ENCODE results near the gene WDR6. TPM values are rescaled to one million over a fixed set of nuclear protein-coding genes. Genes with fewer than 3 reads are reported as not detected.

Gene WDR6, protein sequence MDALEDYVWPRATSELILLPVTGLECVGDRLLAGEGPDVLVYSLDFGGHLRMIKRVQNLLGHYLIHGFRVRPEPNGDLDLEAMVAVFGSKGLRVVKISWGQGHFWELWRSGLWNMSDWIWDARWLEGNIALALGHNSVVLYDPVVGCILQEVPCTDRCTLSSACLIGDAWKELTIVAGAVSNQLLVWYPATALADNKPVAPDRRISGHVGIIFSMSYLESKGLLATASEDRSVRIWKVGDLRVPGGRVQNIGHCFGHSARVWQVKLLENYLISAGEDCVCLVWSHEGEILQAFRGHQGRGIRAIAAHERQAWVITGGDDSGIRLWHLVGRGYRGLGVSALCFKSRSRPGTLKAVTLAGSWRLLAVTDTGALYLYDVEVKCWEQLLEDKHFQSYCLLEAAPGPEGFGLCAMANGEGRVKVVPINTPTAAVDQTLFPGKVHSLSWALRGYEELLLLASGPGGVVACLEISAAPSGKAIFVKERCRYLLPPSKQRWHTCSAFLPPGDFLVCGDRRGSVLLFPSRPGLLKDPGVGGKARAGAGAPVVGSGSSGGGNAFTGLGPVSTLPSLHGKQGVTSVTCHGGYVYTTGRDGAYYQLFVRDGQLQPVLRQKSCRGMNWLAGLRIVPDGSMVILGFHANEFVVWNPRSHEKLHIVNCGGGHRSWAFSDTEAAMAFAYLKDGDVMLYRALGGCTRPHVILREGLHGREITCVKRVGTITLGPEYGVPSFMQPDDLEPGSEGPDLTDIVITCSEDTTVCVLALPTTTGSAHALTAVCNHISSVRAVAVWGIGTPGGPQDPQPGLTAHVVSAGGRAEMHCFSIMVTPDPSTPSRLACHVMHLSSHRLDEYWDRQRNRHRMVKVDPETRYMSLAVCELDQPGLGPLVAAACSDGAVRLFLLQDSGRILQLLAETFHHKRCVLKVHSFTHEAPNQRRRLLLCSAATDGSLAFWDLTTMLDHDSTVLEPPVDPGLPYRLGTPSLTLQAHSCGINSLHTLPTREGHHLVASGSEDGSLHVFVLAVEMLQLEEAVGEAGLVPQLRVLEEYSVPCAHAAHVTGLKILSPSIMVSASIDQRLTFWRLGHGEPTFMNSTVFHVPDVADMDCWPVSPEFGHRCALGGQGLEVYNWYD
- 66.2 TPM for total RNA-seq
- 132 TPM for polyA plus RNA-seq

DNA sequence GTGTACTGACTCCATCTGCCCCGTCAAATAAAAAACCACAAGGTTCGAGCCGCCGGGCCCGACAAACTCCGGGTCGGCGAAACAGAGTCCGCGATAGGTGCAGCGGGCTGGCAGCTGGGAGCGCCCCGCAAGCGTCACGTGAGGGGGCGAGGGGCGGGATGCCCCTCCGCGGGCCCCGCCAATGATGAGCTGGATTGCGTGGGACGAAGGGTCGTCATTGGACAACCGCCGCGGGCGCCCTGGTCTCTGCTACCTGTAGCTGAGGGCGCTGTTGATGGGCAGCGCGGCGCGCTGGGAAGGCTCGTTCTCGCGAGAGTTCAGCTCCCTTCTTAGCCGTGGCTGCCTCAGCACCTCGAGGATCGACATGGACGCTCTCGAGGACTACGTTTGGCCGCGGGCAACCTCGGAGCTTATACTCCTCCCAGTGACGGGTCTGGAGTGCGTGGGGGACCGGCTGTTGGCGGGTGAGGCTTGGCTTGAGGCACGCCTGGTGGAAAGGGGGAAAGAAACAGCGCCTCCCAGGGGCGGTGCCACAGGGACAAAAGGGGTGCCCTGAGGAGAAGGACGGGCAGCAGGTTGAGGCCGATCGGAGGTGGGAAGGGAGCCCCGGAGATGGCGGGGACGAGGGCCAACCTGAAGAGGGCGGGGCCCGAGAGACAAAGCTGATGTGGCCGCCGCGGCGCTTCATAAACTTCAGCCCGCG lies at the start of gene WDR6:
TSS of gene WDR6 (plus strand) at position 324 of the 703 bp plus-strand sequence. CDS start at position 365, 41 bp downstream.
- H3K4me1 ChIP-seq (ENCODE audit: insufficient read depth), result no peaks in the 10 kb centered on the region
- under 1% methylated on average over 65 of the region's 65 CpGs for WGBS
- peak; percentile 95 for DNase-seq (ENCODE audit: extremely low spot score)
- H3K36me3 ChIP-seq (ENCODE audit: insufficient read depth), result no peaks in the 10 kb centered on the region
- H3K27ac ChIP-seq (ENCODE audit: low read depth), result peak within 1 kb of the TSS; percentile 91
- peak within 1 kb of the TSS; percentile 51 for H3K4me3 ChIP-seq (ENCODE audit: low read depth, low read length)

DNA sequence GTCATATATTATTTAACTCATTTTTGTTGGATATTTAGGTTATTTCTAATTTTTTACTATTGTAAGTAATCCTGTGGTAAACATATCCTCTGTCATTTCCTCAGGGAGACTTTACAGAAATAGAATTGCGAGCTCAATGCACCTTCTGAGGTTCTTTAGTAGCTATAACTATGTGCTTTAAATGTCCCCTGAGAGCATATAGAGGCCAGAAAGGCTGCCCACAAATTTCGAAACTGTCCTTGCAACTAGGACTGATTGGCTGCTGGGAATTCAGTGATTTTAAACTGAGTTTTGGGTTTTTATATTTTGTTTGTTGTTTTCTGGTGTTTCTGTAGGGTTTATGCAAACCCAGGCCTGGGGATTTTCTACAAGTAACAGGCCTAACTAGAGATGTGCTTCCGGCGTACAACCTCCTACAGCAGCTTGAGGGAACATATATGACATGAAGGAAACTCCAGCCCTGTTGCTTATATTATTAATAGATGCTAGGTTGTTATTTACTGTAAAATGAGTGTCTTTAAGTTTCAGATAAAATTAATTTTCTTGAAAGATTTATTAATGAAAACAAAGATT lies 46.3 kb upstream of the WDR6 start:
- H3K36me3 ChIP-seq (ENCODE audit: insufficient read depth), result peaks cover 2% of the 10 kb centered on the region
- H3K4me1 ChIP-seq (ENCODE audit: insufficient read depth), result no peaks in the 10 kb centered on the region
- 75% methylated on average over 4 of the region's 4 CpGs for WGBS
- DNase-seq (ENCODE audit: extremely low spot score), result no peak
- H3K4me3 ChIP-seq (ENCODE audit: low read depth, low read length), result no peak overlapping the region
- H3K27ac ChIP-seq (ENCODE audit: low read depth), result no peak overlapping the region

DNA sequence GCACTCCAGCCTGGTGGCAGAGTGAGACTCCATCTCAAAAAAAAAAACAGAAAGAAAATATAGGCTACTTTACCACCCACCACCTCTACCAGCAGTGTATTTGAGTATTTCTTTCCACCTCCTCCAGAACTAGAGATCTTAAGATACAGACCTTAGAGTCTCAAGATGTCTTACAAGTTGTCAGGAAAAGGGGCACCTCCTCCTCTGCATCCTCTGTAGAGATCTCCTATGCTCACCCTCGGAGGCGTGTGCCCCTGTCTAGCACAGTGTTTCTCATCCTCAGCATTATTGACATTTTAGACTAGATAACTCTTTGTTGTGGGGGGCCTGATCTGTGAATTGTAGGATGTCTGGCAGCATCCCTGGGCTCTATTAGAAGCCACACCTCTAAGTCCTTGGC lies 44.9 kb upstream of the WDR6 start:
- Histone ChIP-seq H3K27ac (ENCODE audit: low read depth) (no peak overlapping the region), H3K4me3 (ENCODE audit: low read depth, low read length) (no peak overlapping the region), H3K36me3 (ENCODE audit: insufficient read depth) (peaks cover 4% of the 10 kb centered on the region), H3K4me1 (ENCODE audit: insufficient read depth) (no peaks in the 10 kb centered on the region)
- no peak for DNase-seq (ENCODE audit: extremely low spot score)
- 90% methylated on average over 2 of the region's 2 CpGs for WGBS

DNA sequence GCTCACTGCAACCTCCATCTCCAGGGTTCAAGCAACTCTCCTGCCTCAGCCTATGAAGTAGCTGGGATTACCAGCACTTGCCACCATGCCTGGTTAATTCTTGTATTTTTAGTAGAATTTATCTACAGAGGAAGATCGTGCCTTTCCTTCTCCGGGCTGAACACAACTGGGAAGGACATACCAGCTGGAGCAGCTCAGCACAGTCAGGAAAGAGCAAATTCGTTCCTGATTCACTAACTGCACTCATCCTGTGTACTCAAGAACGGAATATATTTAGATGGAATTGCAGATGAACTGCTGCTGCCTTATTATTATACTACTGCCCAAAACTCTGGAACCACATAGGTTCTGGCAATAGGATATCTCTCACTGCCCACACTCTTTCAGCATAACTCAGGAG lies 44.3 kb upstream of the WDR6 start:
- WGBS, result 71% methylated on average over 4 of the region's 4 CpGs
- no peak for DNase-seq (ENCODE audit: extremely low spot score)
- no peak overlapping the region for H3K4me3 ChIP-seq (ENCODE audit: low read depth, low read length)
- peaks cover 4% of the 10 kb centered on the region for H3K36me3 ChIP-seq (ENCODE audit: insufficient read depth)
- H3K27ac ChIP-seq (ENCODE audit: low read depth), result no peak overlapping the region
- no peaks in the 10 kb centered on the region for H3K4me1 ChIP-seq (ENCODE audit: insufficient read depth)

DNA sequence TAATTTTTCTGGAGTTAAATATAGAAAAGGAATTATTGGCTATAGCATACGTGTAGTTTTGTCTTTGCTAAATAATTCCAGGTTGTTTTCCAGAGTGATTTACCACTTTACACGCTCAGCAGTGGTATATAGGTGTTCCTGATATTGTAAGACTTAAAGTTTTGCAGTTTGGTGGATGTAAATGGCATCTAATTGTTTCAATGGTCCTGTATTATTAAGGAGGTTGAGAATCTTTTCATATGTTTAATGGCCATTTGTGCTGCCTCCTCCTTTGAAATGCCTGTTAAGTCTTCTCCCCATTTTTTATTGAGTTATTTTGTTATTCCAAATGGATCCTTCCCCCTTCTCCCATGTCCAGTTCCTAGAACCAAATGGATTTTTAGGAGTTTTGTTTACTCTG lies 43.6 kb upstream of the WDR6 start:
- Histone ChIP-seq H3K36me3 (ENCODE audit: insufficient read depth) (peaks cover 8% of the 10 kb centered on the region), H3K27ac (ENCODE audit: low read depth) (no peak overlapping the region), H3K4me3 (ENCODE audit: low read depth, low read length) (no peak overlapping the region), H3K4me1 (ENCODE audit: insufficient read depth) (no peaks in the 10 kb centered on the region)
- 74% methylated on average over 2 of the region's 2 CpGs for WGBS
- DNase-seq (ENCODE audit: extremely low spot score), result no peak

DNA sequence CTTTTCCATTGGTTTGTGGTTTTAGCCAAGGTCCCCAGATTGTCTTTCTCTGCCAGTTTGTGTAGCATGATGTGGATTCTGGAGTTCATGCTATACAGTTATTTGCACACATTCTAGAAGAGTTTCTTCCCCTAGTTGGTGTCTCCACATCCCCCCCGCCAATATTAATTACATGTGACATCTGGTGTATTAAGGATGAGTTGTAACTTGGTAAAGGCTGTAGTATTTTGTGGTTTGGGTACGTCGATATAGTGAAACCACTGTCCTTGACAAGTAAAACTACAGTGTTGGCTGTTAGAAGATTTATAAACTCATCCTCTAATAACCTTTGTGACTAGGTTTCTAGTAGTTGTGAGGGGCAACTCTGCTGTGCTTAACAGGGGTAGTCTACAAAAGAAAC lies 40.8 kb upstream of the WDR6 start:
- peaks cover 7% of the 10 kb centered on the region for H3K36me3 ChIP-seq (ENCODE audit: insufficient read depth)
- no peak overlapping the region for H3K4me3 ChIP-seq (ENCODE audit: low read depth, low read length)
- H3K27ac ChIP-seq (ENCODE audit: low read depth), result no peak overlapping the region
- WGBS, result 83% methylated on average over 3 of the region's 3 CpGs
- DNase-seq (ENCODE audit: extremely low spot score), result no peak
- no peaks in the 10 kb centered on the region for H3K4me1 ChIP-seq (ENCODE audit: insufficient read depth)

DNA sequence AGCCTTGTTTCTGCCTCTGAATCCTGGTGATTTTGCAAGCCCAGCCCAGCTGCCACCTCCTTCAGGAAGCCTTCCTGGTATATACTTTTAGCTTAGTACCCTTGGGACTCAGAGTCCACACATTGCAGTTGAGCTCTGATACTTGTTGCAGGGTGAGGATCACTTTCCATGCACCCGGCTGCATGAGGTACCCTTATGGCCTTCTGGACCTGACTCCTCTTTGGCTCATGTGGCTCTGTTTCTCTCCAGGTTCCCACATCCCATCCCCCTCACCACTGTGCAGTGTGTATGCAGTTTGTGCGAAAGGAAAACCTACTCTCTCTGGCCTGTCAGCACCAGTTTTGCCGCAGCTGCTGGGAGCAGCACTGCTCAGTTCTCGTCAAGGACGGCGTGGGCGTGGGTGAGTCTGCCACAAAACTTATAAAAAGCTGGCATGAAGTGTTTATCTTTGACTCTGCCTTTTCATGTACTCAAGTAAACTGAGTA lies 40.3 kb upstream of the WDR6 start:
- Histone ChIP-seq H3K4me1 (ENCODE audit: insufficient read depth) (no peaks in the 10 kb centered on the region), H3K4me3 (ENCODE audit: low read depth, low read length) (no peak overlapping the region), H3K36me3 (ENCODE audit: insufficient read depth) (peaks cover 7% of the 10 kb centered on the region), H3K27ac (ENCODE audit: low read depth) (no peak overlapping the region)
- 91% methylated on average over 7 of the region's 7 CpGs for WGBS
- DNase-seq (ENCODE audit: extremely low spot score), result no peak

DNA sequence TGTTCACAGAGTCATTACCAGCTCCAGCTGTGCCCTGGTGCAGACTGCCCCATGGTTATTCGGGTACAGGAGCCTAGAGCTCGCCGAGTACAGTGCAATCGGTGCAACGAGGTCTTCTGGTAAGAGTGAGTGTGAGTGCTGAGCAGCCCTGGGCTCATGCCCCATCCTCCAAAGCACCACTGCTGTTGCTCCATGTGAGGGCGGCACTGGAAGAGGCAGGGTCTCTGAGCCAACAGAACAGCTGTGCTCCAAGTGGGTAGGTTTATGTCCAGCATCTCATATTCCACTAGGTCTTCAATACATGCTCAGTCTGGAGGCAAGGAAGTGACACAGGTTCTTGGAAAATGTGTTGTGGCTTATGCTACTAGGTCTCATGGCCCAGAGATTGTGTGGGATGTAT lies 36.6 kb upstream of the WDR6 start:
- Histone ChIP-seq H3K36me3 (ENCODE audit: insufficient read depth) (peaks cover 9% of the 10 kb centered on the region), H3K4me1 (ENCODE audit: insufficient read depth) (no peaks in the 10 kb centered on the region), H3K27ac (ENCODE audit: low read depth) (no peak overlapping the region), H3K4me3 (ENCODE audit: low read depth, low read length) (no peak overlapping the region)
- 95% methylated on average over 6 of the region's 6 CpGs for WGBS
- DNase-seq (ENCODE audit: extremely low spot score), result no peak

DNA sequence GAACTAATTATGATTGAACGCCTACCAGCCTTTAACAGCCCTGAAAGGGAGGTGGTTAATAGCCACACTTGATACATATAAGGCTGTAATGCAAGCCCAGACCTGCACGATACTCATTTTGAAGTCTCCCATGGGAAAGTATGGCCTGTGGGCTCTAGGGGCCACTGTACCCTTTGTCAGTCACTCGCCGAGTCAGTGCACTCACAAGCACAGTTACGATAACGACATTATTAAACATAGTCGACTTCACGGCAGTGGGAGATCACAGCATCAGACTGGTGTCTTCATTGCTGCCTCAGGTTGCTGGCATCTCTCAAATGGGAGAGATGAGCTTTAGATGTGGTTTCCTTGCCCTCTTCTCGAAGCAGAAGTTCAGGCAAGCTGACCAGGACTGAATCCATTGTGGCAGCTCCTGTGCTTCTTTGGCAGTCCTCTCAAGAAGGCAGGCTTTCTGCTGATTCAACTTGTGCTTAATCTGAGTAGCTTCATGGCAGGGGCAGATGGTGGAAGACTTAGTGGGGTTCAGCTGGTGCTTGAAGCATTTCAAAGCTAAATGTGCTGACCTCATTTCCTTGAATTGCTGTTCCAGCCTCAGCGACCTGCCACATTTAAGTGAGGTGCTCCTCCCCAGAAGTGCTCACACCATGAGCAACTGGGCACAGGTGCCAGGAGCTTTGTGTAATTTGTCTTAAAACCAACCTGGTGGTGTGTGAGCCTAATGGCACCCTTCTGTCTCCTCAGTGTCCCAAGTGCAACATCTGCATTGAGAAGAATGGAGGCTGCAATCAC lies 32.9 kb upstream of the WDR6 start:
- no peaks in the 10 kb centered on the region for H3K4me1 ChIP-seq (ENCODE audit: insufficient read depth)
- DNase-seq (ENCODE audit: extremely low spot score), result no peak
- no peak overlapping the region for H3K4me3 ChIP-seq (ENCODE audit: low read depth, low read length)
- WGBS, result 92% methylated on average over 10 of the region's 10 CpGs
- peaks cover 2% of the 10 kb centered on the region for H3K36me3 ChIP-seq (ENCODE audit: insufficient read depth)
- no peak overlapping the region for H3K27ac ChIP-seq (ENCODE audit: low read depth)

DNA sequence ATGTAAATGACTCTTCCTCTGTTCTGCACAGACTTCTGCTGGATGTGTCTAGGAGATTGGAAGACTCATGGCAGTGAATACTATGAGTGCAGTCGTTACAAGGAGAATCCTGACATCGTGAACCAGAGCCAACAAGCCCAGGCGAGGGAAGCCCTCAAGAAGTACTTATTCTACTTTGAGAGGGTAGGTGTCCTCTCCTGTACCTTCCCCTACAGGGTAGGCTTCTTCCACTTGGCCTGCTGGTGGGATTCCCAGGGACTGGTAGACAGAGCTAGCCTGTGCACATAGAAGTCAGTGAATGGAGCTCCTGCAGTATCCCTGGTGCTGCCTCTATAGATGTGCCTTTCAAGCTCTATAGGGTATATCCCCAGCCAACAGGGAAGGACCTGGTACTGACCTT lies 27.7 kb upstream of the WDR6 start:
- no peak overlapping the region for H3K27ac ChIP-seq (ENCODE audit: low read depth)
- no peak overlapping the region for H3K4me3 ChIP-seq (ENCODE audit: low read depth, low read length)
- H3K4me1 ChIP-seq (ENCODE audit: insufficient read depth), result no peaks in the 10 kb centered on the region
- no peak for DNase-seq (ENCODE audit: extremely low spot score)
- no peaks in the 10 kb centered on the region for H3K36me3 ChIP-seq (ENCODE audit: insufficient read depth)
- WGBS, result 95% methylated on average over 3 of the region's 3 CpGs

DNA sequence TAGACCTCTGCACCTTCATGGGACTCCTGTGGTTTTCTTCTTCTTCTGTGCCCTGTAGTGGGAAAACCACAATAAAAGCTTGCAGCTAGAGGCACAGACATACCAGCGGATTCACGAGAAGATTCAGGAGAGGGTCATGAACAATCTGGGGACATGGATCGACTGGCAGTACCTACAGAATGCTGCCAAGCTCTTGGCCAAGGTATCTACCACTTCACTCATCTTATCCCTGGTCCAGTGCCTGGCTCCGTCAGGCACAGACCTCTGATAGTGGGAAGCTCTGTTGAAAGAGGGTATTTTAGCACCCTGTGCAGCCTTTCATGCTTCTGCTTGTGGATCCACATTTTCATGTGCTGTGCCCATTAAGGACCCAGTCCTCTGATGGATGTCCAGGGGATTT lies 26.9 kb upstream of the WDR6 start:
- DNase-seq (ENCODE audit: extremely low spot score), result no peak
- Histone ChIP-seq H3K4me3 (ENCODE audit: low read depth, low read length) (no peak overlapping the region), H3K36me3 (ENCODE audit: insufficient read depth) (no peaks in the 10 kb centered on the region), H3K27ac (ENCODE audit: low read depth) (no peak overlapping the region), H3K4me1 (ENCODE audit: insufficient read depth) (no peaks in the 10 kb centered on the region)
- 93% methylated on average over 4 of the region's 4 CpGs for WGBS

DNA sequence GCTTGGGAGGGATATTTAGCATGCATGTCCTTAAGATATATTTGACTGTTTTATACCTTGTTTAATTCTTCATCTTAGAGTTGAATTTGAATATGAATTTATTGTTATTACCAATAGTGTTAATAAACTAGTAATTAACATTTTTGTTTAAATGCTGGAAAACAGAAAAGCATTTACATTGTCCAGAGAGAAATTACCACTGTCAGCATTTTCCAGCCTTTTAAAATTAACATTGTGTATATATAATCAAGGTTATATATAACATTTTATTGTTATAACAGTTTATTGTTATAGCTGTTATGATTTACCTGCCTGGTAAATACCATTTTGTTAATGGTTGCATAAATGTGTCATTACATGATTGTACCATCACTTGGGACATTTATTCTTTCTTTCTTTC lies 25.2 kb upstream of the WDR6 start:
- H3K36me3 ChIP-seq (ENCODE audit: insufficient read depth), result no peaks in the 10 kb centered on the region
- H3K4me1 ChIP-seq (ENCODE audit: insufficient read depth), result no peaks in the 10 kb centered on the region
- H3K27ac ChIP-seq (ENCODE audit: low read depth), result no peak overlapping the region
- no peak overlapping the region for H3K4me3 ChIP-seq (ENCODE audit: low read depth, low read length)
- no peak for DNase-seq (ENCODE audit: extremely low spot score)
